ENCODE measurements around the gene BEAN1.
A peak's percentile ranks its signal among the peaks of the same experiment; 100 is the strongest.

Gene BEAN1

DNA sequence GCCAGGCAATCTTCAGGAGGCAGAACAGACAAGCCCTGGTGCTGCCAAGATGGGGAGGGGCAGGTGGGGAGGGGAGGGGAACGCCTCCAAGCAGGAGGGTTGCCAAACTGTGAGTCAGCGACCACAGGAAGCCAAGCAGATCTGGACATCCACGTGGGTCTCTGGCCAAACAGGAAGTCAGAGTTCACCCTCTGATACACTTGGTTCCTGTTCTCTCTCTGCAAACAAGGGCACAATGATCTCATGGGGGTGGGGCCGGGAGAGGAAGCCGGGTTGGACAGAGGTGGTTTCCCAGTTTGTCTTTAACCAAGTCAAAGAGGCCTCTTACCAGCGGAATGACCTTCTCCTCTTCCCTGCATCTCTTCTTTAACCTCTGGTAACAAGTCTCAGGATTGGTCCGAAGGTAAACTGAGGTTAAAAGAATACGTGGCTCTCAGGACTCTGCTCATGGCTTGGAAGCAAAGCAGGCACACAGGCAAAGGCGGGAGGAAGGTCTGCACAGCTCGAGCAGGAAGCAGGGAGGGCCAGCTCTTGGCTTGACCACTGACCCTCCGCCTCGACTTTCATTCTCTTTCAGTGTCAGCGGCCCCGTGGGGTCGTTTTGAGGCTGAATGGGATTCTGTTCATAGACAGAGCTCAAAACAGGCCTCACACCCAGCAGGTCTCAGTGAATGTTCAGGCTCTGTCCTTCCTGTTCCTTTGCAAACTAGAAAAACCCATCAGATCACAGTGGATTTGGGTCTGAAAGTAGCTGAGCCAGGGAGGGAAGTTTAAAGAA, 89.9 kb downstream of the BEAN1 start (continued):
- TF ChIP-seq, protein P1, sequence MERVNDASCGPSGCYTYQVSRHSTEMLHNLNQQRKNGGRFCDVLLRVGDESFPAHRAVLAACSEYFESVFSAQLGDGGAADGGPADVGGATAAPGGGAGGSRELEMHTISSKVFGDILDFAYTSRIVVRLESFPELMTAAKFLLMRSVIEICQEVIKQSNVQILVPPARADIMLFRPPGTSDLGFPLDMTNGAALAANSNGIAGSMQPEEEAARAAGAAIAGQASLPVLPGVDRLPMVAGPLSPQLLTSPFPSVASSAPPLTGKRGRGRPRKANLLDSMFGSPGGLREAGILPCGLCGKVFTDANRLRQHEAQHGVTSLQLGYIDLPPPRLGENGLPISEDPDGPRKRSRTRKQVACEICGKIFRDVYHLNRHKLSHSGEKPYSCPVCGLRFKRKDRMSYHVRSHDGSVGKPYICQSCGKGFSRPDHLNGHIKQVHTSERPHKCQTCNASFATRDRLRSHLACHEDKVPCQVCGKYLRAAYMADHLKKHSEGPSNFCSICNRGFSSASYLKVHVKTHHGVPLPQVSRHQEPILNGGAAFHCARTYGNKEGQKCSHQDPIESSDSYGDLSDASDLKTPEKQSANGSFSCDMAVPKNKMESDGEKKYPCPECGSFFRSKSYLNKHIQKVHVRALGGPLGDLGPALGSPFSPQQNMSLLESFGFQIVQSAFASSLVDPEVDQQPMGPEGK (tag by site-specific recombination; IDR thresholded peaks at IDR 0.05), result peak; percentile 86
- no peak for TF ChIP-seq ZNF768 (tag by site-specific recombination; IDR thresholded peaks at IDR 0.05)
- TF ChIP-seq, protein P2, sequence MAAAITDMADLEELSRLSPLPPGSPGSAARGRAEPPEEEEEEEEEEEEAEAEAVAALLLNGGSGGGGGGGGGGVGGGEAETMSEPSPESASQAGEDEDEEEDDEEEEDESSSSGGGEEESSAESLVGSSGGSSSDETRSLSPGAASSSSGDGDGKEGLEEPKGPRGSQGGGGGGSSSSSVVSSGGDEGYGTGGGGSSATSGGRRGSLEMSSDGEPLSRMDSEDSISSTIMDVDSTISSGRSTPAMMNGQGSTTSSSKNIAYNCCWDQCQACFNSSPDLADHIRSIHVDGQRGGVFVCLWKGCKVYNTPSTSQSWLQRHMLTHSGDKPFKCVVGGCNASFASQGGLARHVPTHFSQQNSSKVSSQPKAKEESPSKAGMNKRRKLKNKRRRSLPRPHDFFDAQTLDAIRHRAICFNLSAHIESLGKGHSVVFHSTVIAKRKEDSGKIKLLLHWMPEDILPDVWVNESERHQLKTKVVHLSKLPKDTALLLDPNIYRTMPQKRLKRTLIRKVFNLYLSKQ (tag by site-specific recombination; IDR thresholded peaks at IDR 0.05; ENCODE audit: borderline replicate concordance), result no peak
- no peak for TF ChIP-seq ZNF132 (tag by site-specific recombination; IDR thresholded peaks at IDR 0.05; ENCODE audit: borderline replicate concordance)
- no peak for TF ChIP-seq ZNF658 (tag by site-specific recombination; IDR thresholded peaks at IDR 0.05)
- peak; percentile 83 for TF ChIP-seq KLF1 (tag by site-specific recombination; IDR thresholded peaks at IDR 0.05)
- TF ChIP-seq, protein P3, sequence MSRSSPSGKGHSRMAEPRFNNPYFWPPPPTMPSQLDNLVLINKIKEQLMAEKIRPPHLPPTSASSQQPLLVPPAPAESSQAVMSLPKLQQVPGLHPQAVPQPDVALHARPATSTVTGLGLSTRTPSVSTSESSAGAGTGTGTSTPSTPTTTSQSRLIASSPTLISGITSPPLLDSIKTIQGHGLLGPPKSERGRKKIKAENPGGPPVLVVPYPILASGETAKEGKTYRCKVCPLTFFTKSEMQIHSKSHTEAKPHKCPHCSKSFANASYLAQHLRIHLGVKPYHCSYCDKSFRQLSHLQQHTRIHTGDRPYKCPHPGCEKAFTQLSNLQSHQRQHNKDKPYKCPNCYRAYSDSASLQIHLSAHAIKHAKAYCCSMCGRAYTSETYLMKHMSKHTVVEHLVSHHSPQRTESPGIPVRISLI (tag by site-specific recombination; IDR thresholded peaks at IDR 0.05), result no peak
- TF ChIP-seq, protein P4, sequence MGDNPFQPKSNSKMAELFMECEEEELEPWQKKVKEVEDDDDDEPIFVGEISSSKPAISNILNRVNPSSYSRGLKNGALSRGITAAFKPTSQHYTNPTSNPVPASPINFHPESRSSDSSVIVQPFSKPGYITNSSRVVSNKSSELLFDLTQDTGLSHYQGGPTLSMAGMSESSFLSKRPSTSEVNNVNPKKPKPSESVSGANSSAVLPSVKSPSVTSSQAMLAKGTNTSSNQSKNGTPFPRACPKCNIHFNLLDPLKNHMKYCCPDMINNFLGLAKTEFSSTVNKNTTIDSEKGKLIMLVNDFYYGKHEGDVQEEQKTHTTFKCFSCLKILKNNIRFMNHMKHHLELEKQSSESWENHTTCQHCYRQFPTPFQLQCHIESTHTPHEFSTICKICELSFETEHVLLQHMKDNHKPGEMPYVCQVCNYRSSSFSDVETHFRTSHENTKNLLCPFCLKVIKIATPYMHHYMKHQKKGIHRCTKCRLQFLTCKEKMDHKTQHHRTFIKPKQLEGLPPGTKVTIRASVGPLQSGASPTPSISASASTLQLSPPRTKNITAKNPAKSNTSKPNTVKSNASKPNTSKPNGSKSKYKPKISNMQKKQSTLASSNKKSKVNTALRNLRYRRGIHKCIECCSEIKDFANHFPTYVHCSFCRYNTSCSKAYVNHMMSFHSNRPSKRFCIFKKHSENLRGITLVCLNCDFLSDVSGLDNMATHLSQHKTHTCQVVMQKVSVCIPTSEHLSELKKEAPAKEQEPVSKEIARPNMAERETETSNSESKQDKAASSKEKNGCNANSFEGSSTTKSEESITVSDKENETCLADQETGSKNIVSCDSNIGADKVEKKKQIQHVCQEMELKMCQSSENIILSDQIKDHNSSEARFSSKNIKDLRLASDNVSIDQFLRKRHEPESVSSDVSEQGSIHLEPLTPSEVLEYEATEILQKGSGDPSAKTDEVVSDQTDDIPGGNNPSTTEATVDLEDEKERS (tag by site-specific recombination; IDR thresholded peaks at IDR 0.05), result no peak
- no peak for TF ChIP-seq ZNF843 (tag by site-specific recombination; IDR thresholded peaks at IDR 0.05)
- TF ChIP-seq EGR2 (tag by site-specific recombination; IDR thresholded peaks at IDR 0.05; ENCODE audit: low read depth), result no peak
- no peak for TF ChIP-seq KLF7 (tag by site-specific recombination; IDR thresholded peaks at IDR 0.05; ENCODE audit: borderline replicate concordance)
- TF ChIP-seq GFI1B (tag by site-specific recombination; IDR thresholded peaks at IDR 0.05), result no peak
- TF ChIP-seq ZBTB17 (tag by site-specific recombination; IDR thresholded peaks at IDR 0.05), result peak; percentile 59
- no peak for TF ChIP-seq ZNF596 (tag by site-specific recombination; IDR thresholded peaks at IDR 0.05)
- TF ChIP-seq ZNF621 (tag by site-specific recombination; IDR thresholded peaks at IDR 0.05), result no peak
- TF ChIP-seq ZNF610 (tag by site-specific recombination; IDR thresholded peaks at IDR 0.05; ENCODE audit: borderline replicate concordance), result no peak
- no peak for TF ChIP-seq ZNF561 (tag by site-specific recombination; IDR thresholded peaks at IDR 0.05; ENCODE audit: borderline replicate concordance)
- TF ChIP-seq ZNF785 (tag by site-specific recombination; IDR thresholded peaks at IDR 0.05), result no peak

Data from HEK293 (cell line).